OCI-LY3 (cell line): ENCODE results near the gene SCAF1.

ENCODE experiments used
- H2AFZ ChIP-seq: fragments of 200-600, 300-600 bp; shearing (Covaris generic); 2 replicates; pipeline ENCODE4 v1.6.0; 2014; ENCODE audit warnings: antibody characterized with exemption, low read depth, low read length
- H3K27ac ChIP-seq: fragments of 200-600, 300-600 bp; sonication (generic); 2 replicates; pipeline ENCODE4 v1.5.1; 2014; ENCODE audit warnings: mild to moderate bottlenecking, low read length, moderate library complexity, mixed read lengths
- H3K27me3 ChIP-seq: fragments of 200-600, 300-600 bp; sonication (generic); 2 replicates; pipeline ENCODE4 v1.6.1; 2014; ENCODE audit warnings: low read depth, low read length, mixed read lengths
- H3K36me3 ChIP-seq: fragments of 200-600, 300-600 bp; sonication (generic); replicated peaks from 2 replicates; pipeline ENCODE3; 2014; ENCODE audit warnings: low read depth, low read length, mixed read lengths
- H3K4me1 ChIP-seq: fragments of 300-600, 200-600 bp; sonication (generic); 2 replicates; pipeline ENCODE4 v1.6.1; 2014; ENCODE audit warnings: low read length, mixed read lengths
- H3K4me2 ChIP-seq: fragments of 200-600, 300-600 bp; sonication (generic); 2 replicates; pipeline ENCODE4 v1.6.1; 2014; ENCODE audit warnings: low read length, mixed read lengths
- H3K4me3 ChIP-seq: fragments of 300-600, 200-600 bp; sonication (generic); 2 replicates; pipeline ENCODE4 v1.5.1; 2014; ENCODE audit warnings: antibody characterized with exemption, mild to moderate bottlenecking, low read length, moderate library complexity
- H3K79me2 ChIP-seq: fragments of 300-600, 200-600 bp; shearing (Covaris generic); 2 replicates; pipeline ENCODE4 v1.6.1; 2014; ENCODE audit warnings: mild to moderate bottlenecking, low read length, mixed read lengths
- H3K9ac ChIP-seq: fragments of 300-600, 200-600 bp; shearing (Covaris generic); 2 replicates; pipeline ENCODE4 v1.6.0; 2014; ENCODE audit warnings: mild to moderate bottlenecking, low read length, moderate library complexity
- H3K9me3 ChIP-seq: fragments of 200-600, 300-600 bp; shearing (Covaris generic); 2 replicates; pipeline ENCODE4 v1.6.1; 2014; ENCODE audit warnings: low read length, mixed read lengths; ENCODE audit not compliant: insufficient read depth
- H4K20me1 ChIP-seq: fragments of 200-600, 300-600 bp; sonication (generic); 2 replicates; pipeline ENCODE4 v1.6.1; 2016; ENCODE audit warnings: low read length, mixed read lengths; ENCODE audit not compliant: insufficient read depth
- CTCF ChIP-seq: fragments of 200-600, 300-600 bp; sonication (generic); IDR thresholded peaks from 2 replicates; pipeline ENCODE4 v1.5.1; 2014; ENCODE audit warnings: antibody characterized with exemption, low read length, low read depth
- EZH2phosphoT487 ChIP-seq: fragments of 200-600 bp; shearing (Covaris generic); IDR thresholded peaks from 2 replicates; pipeline ENCODE4 v1.6.1; 2018; ENCODE audit warnings: antibody characterized with exemption, mixed run types, low read depth

Gene SCAF1

GRCh38 chr19:49667473-49667872, 25.5 kb downstream of the SCAF1 start:
- Histone ChIP-seq H3K79me2 (peaks cover 42% of the 10 kb centered on the region), H3K9me3 (no peaks in the 10 kb centered on the region), H3K4me3 (no peak overlapping the region), H2AFZ (no peak overlapping the region), H3K27ac (no peak overlapping the region), H3K4me2 (no peak overlapping the region), H3K4me1 (peaks cover 18% of the 10 kb centered on the region), H4K20me1 (peaks cover 9% of the 10 kb centered on the region), H3K9ac (no peak overlapping the region), H3K36me3 (peaks cover 18% of the 10 kb centered on the region), H3K27me3 (no peaks in the 10 kb centered on the region)
- TF ChIP-seq EZH2phosphoT487 (no peak), CTCF (no peak)

- TF ChIP-seq CTCF (no peak), EZH2phosphoT487 (no peak)
- H3K4me2 ChIP-seq = no peak overlapping the region
- no peak overlapping the region for H3K9ac ChIP-seq
- no peaks in the 10 kb centered on the region for H3K9me3 ChIP-seq
- H4K20me1 ChIP-seq = no peaks in the 10 kb centered on the region
- H3K27ac ChIP-seq = no peak overlapping the region
- no peak overlapping the region for H3K4me3 ChIP-seq
- H3K4me1 ChIP-seq = peaks cover 28% of the 10 kb centered on the region
- no peaks in the 10 kb centered on the region for H3K27me3 ChIP-seq
- peaks cover 12% of the 10 kb centered on the region for H3K36me3 ChIP-seq
- H2AFZ ChIP-seq = no peak overlapping the region
- H3K79me2 ChIP-seq = peaks cover 28% of the 10 kb centered on the region
These were observed 27.5 kb downstream of the SCAF1 start for GRCh38 chr19:49669516-49669915.

- no peaks in the 10 kb centered on the region for H4K20me1 ChIP-seq
- H3K4me3 ChIP-seq = peak overlapping the region; percentile 17; the same call in 1 of the 2 replicates
- peak overlapping the region; percentile 44 for H3K4me2 ChIP-seq
- peaks cover 11% of the 10 kb centered on the region for H3K36me3 ChIP-seq
- TF ChIP-seq CTCF (peak; percentile 96), EZH2phosphoT487 (no peak)
- no peaks in the 10 kb centered on the region for H3K27me3 ChIP-seq
- no peaks in the 10 kb centered on the region for H3K9me3 ChIP-seq
- H3K9ac ChIP-seq = no peak overlapping the region
- no peak overlapping the region for H2AFZ ChIP-seq
- peaks cover 6% of the 10 kb centered on the region for H3K79me2 ChIP-seq
- H3K27ac ChIP-seq = no peak overlapping the region
- peaks cover 23% of the 10 kb centered on the region for H3K4me1 ChIP-seq
These were observed 30.3 kb downstream of the SCAF1 start for GRCh38 chr19:49672131-49672919.

GRCh38 chr19:49676136-49676783, 34.3 kb downstream of the SCAF1 start:
- peak overlapping the region; percentile 42; the same call in 1 of the 2 replicates for H2AFZ ChIP-seq
- TF ChIP-seq CTCF (no peak), EZH2phosphoT487 (no peak)

More at GRCh38 chr19:49676136-49676783, 34.3 kb downstream of the SCAF1 start:
- Histone ChIP-seq H3K79me2 (peaks cover 43% of the 10 kb centered on the region), H3K27me3 (no peaks in the 10 kb centered on the region), H3K9me3 (no peaks in the 10 kb centered on the region), H3K27ac (peak overlapping the region; percentile 95), H3K4me1 (peaks cover 45% of the 10 kb centered on the region), H3K9ac (peak overlapping the region; percentile 99), H3K36me3 (peaks cover 17% of the 10 kb centered on the region), H3K4me2 (peak overlapping the region; percentile 69), H3K4me3 (peak overlapping the region; percentile 90), H4K20me1 (peaks cover 27% of the 10 kb centered on the region)
